Kidney (tissue), 14 donors: Measurements from ENCODE around the gene MAFG. TPM values are rescaled to one million over a fixed set of nuclear protein-coding genes. Genes with fewer than 3 reads are reported as not detected.

Source experiments
- DNase-seq, 5 donors: peaks; one replicate each; pipeline ENCODE4 v3.0.0-alpha.2; 2013 to 2020
- FAIRE-seq: peaks from 2 replicates; lab custom pipeline; 2012; peaks lifted over from hg19 to GRCh38; lab: Jason Lieb, UNC
- H3K27ac ChIP-seq, 2 donors: one replicate each; pipeline ENCODE4 v1.7.0; 2013; ENCODE audit warnings: low read depth in 2 of 2, low read length in 2 of 2, inconsistent platforms in 1 of 2
- H3K27me3 ChIP-seq: one replicate; pipeline ENCODE4 v1.7.1; 2013; ENCODE audit warnings: low read length, inconsistent platforms; ENCODE audit not compliant: control insufficient read depth, insufficient read depth
- H3K36me3 ChIP-seq, 3 donors: one replicate each; pipeline versions ENCODE4 v1.7.0 to v1.7.1; 2013; ENCODE audit warnings: low read length in 3 of 3, control low read depth in 1 of 3, inconsistent platforms in 1 of 3; ENCODE audit not compliant: insufficient read depth in 3 of 3, control insufficient read depth in 2 of 3
- H3K4me1 ChIP-seq, 3 donors: one replicate each; pipeline versions ENCODE4 v1.7.0 to v1.7.1; 2013; ENCODE audit warnings: low read length in 3 of 3, inconsistent platforms in 1 of 3, low read depth in 1 of 3; ENCODE audit not compliant: control insufficient read depth in 2 of 3, insufficient read depth in 2 of 3
- H3K4me3 ChIP-seq, 3 donors: one replicate each; pipeline versions ENCODE4 v1.7.0 to v1.8.1; 2013; ENCODE audit warnings: low read length in 3 of 3, control low read depth in 1 of 3, inconsistent platforms in 1 of 3
- H3K9ac ChIP-seq, 3 donors: one replicate each; pipeline versions ENCODE4 v1.7.0 to v1.7.1; 2013; ENCODE audit warnings: low read length in 3 of 3, control low read depth in 1 of 3, inconsistent platforms in 1 of 3
- H3K9me3 ChIP-seq, 3 donors: one replicate each; pipeline versions ENCODE4 v1.7.0 to v1.7.1; 2013; ENCODE audit warnings: low read length in 3 of 3, control low read depth in 1 of 3, inconsistent platforms in 1 of 3; ENCODE audit not compliant: control insufficient read depth in 2 of 3, insufficient read depth in 1 of 3
- CTCF ChIP-seq: IDR thresholded peaks from 3 replicates; pipeline ENCODE4 v1.5.1; 2012; ENCODE audit warnings: mild to moderate bottlenecking, moderate library complexity, borderline replicate concordance; ENCODE audit not compliant: insufficient read depth; ENCODE audit errors: extremely low read depth
- intact Hi-C: fragments of 100-400 bp; cut with DNase I; formaldehyde crosslinking; loops from one replicate; pipeline ENCODE4 v1.11.1; 2022
- polyA plus RNA-seq: library from polyadenylated mRNA; stranded (reverse); fragments of 350-450 nt; fragmentation: Illumina TruSeq; extraction: RNeasy Lipid Tissue Mini Kit (QIAGEN cat#74804); gene quantifications from one replicate; pipeline ENCODE4 v1.2.3, GENCODE V29; 2014; ENCODE audit warnings: low read depth, low replicate concordance; ENCODE audit not compliant: insufficient read depth
- total RNA-seq: library from RNA; stranded (reverse); fragmentation: NEBNext Ultra II Directional; extraction: Animal tissue kit (Norgen Biotek cat#: 25700); gene quantifications from one replicate; pipeline ENCODE4 v1.2.1, GENCODE V29; 2021
- donor health status: control.
- donor health status: control.
- donor health status: control.
- donor health status: control.
- donor health status: control.
- donor health status: DM: yes; HTN: yes; CAD: no.
- donor health status: Normal renal cell carcinoma (clear cell type).

MAFG gene
- total and polyA plus RNA-seq, 2 donors from 2014 or later, result 8.3 to 18.2 TPM

GRCh38 chr17:81905424-81905875 lies 22.1 kb downstream of the MAFG start:
- Histone ChIP-seq H3K4me1 (peaks cover 0 to 10% (median 0%) of the 10 kb centered on the region in 3 donors), H3K9me3 (no peaks in the 10 kb centered on the region), H3K36me3 (peaks cover 0 to 9% (median 3%) of the 10 kb centered on the region in 3 donors), H3K4me3 (no peak overlapping the region), H3K27ac (no peak overlapping the region), H3K27me3 (no peaks in the 10 kb centered on the region), H3K9ac (no peak overlapping the region)
- FAIRE-seq (no peak), DNase-seq (peak in 1 of 5 donors; percentile 64)
- intact Hi-C loops, result no loop called here
- no peak for TF ChIP-seq CTCF

- H3K27me3 ChIP-seq, result no peaks in the 10 kb centered on the region
- DNase-seq (peak in 1 of 5 donors; percentile 64), FAIRE-seq (no peak)
- H3K4me3 ChIP-seq, result no peak overlapping the region
- no peaks in the 10 kb centered on the region for H3K9me3 ChIP-seq
- H3K27ac ChIP-seq, result no peak overlapping the region
- intact Hi-C loops, result no loop called here
- no peak overlapping the region for H3K9ac ChIP-seq
- H3K36me3 ChIP-seq, result peaks cover 0 to 16% (median 3%) of the 10 kb centered on the region in 3 donors
- H3K4me1 ChIP-seq, result peaks cover 0 to 4% (median 0%) of the 10 kb centered on the region in 3 donors
- no peak for TF ChIP-seq CTCF
Observed at GRCh38 chr17:81904600-81905423, 22.7 kb downstream of the MAFG start.

DNA sequence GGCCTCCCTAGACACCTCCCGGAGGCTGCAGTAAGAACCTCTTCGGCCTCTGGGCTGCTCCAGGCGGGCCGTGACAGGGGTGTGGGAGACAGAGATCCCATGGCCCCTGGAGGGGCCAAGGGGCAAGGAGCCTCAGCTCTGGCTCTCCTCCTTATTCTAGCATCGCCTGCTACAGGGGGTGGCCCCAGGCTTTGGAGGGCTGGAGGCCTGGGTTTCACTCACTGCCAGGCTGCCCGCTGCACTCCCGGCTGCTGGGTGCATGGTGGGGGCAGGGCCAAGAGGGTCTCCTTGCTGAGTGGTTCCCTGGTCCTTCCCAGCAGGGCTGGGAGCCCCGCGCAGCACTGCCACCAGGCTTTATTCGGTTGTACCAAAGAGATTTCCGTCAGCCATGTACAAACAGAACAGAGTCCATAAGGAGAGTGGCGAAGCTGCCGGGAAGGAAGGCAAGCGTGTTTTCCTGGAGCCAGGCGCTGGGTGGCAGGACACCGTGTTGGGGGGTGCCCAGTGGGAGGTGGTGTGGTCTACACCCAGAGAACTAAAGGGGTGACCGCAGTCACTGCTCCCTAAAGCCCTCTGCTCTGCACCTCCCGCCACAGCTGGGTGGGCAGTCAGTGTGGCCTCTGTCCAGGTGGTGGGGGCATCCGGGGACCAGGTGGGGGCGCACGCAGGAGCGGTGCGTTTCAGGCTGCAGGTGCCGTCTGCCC lies 23.5 kb downstream of the MAFG start:
- Histone ChIP-seq H3K9ac (no peak overlapping the region), H3K4me1 (peaks cover 0 to 3% (median 0%) of the 10 kb centered on the region in 3 donors), H3K9me3 (no peaks in the 10 kb centered on the region), H3K36me3 (peaks cover 0 to 19% (median 3%) of the 10 kb centered on the region in 3 donors), H3K4me3 (no peak overlapping the region), H3K27me3 (no peaks in the 10 kb centered on the region), H3K27ac (no peak overlapping the region)
- DNase-seq (peak in 1 of 5 donors; percentile 64), FAIRE-seq (no peak)
- intact Hi-C loops, result no loop called here
- no peak for TF ChIP-seq CTCF
